ENCODE measurements around the gene BORCS8. TPM values are rescaled to one million over a fixed set of nuclear protein-coding genes. Genes with fewer than 3 reads are reported as not detected.

BORCS8 gene
- total RNA-seq, 1 experiment from 2014 or later = 37.7 TPM

DNA sequence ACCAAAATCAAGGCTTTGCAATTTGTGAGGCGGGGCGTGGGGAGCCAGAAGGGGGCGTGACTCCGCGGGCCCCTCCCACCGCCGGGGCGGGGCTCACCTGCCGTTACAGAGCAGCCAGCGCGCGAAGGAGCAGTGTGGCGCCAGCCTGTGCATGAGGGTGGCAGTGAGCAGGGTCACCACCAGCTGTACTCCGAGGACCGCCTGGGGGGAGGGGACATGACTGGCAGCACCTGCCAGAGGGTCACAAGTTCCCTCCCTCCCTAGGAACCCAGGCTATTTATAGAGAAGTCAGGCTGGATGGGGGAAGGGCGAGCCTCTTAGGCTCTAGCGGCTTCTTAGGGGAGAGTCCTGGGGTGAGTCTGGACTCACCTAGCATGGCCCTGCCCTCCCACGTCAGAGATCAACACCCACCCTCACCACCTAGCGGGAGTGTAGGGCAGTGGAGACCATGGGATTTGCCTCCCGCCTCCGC lies 57.2 kb downstream of the BORCS8 start:
- TF ChIP-seq, protein P1, sequence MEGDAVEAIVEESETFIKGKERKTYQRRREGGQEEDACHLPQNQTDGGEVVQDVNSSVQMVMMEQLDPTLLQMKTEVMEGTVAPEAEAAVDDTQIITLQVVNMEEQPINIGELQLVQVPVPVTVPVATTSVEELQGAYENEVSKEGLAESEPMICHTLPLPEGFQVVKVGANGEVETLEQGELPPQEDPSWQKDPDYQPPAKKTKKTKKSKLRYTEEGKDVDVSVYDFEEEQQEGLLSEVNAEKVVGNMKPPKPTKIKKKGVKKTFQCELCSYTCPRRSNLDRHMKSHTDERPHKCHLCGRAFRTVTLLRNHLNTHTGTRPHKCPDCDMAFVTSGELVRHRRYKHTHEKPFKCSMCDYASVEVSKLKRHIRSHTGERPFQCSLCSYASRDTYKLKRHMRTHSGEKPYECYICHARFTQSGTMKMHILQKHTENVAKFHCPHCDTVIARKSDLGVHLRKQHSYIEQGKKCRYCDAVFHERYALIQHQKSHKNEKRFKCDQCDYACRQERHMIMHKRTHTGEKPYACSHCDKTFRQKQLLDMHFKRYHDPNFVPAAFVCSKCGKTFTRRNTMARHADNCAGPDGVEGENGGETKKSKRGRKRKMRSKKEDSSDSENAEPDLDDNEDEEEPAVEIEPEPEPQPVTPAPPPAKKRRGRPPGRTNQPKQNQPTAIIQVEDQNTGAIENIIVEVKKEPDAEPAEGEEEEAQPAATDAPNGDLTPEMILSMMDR (IDR thresholded peaks at IDR 0.05; ENCODE audit: insufficient read depth in 1 of 2, low read depth in 1 of 2, low read length in 1 of 2, severe bottlenecking in 1 of 2, unreplicated experiment in 1 of 2) = no peak
- H3K9me3 Mint-ChIP-seq (ENCODE audit: unreplicated experiment) = no peaks in the 10 kb centered on the region
- DNase-seq = no peak
- no peaks in the 10 kb centered on the region for H3K27me3 Mint-ChIP-seq (ENCODE audit: insufficient read depth, unreplicated experiment)
- Histone ChIP-seq H3K4me1 (no peaks in the 10 kb centered on the region), H3K36me3 (ENCODE audit: control insufficient read depth, insufficient read depth, low read length) (no peaks in the 10 kb centered on the region), H3K27me3 (replicated peaks; ENCODE audit: control insufficient read depth, insufficient read depth, low read length) (no peaks in the 10 kb centered on the region), H3K4me3 (ENCODE audit: low read depth, low read length) (no peak overlapping the region), H3K9me3 (peaks cover 21% of the 10 kb centered on the region)
- no peaks in the 10 kb centered on the region for H3K4me1 Mint-ChIP-seq (ENCODE audit: low read depth, unreplicated experiment)
- POLR2A ChIA-PET = no interaction called here
- BruUV-seq (replicated peaks) = no TSS peak
- no peak overlapping the region for H3K4me3 Mint-ChIP-seq (ENCODE audit: unreplicated experiment)
- H3K27ac Mint-ChIP-seq (ENCODE audit: unreplicated experiment) = no peak overlapping the region
- CTCF ChIA-PET = no interaction called here
- intact Hi-C loops (cut with micrococcal nuclease; ENCODE audit: unreplicated experiment) = loop anchor here (5.0 kb wide), 1 partner anchor 38 kb away; the partner anchor contains the start of gene MEF2B
- peaks cover 11% of the 10 kb centered on the region for H3K36me3 Mint-ChIP-seq (ENCODE audit: insufficient read depth, unreplicated experiment)

DNA sequence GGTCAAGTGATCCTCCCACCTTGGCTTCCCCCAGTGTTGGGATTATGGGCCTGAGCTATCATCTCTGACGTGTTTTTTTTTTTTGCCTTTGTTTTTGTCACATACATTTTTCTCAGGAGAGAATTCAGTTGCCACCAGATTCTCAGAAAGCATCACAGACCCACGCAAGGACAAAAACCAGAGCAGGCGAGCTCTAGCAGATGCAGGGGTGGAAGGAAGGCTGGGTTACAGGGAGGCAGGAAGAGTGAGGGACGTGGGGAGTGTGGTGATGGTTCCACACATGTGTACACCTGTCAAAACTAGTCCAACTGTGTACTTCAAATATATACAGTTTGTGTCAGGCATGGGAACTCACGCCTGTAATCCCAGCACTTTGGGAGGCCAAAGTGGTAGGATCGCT lies 58.0 kb downstream of the BORCS8 start:
- DNase-seq = no peak
- Histone ChIP-seq H3K9me3 (peaks cover 21% of the 10 kb centered on the region), H3K4me3 (ENCODE audit: low read depth, low read length) (no peak overlapping the region), H3K36me3 (ENCODE audit: control insufficient read depth, insufficient read depth, low read length) (no peaks in the 10 kb centered on the region), H3K4me1 (no peaks in the 10 kb centered on the region), H3K27me3 (replicated peaks; ENCODE audit: control insufficient read depth, insufficient read depth, low read length) (no peaks in the 10 kb centered on the region)
- TF ChIP-seq, protein P1 (IDR thresholded peaks at IDR 0.05; ENCODE audit: insufficient read depth in 1 of 2, low read depth in 1 of 2, low read length in 1 of 2, severe bottlenecking in 1 of 2, unreplicated experiment in 1 of 2) = no peak
- ChIA-PET CTCF (no interaction called here), POLR2A (no interaction called here)
- intact Hi-C loops (cut with micrococcal nuclease; ENCODE audit: unreplicated experiment) = no loop called here
- Mint-ChIP-seq H3K9me3 (ENCODE audit: unreplicated experiment) (no peaks in the 10 kb centered on the region), H3K4me3 (ENCODE audit: unreplicated experiment) (no peak overlapping the region), H3K27me3 (ENCODE audit: insufficient read depth, unreplicated experiment) (no peaks in the 10 kb centered on the region), H3K36me3 (ENCODE audit: insufficient read depth, unreplicated experiment) (peaks cover 11% of the 10 kb centered on the region), H3K27ac (ENCODE audit: unreplicated experiment) (no peak overlapping the region), H3K4me1 (ENCODE audit: low read depth, unreplicated experiment) (no peaks in the 10 kb centered on the region)
- no TSS peak for BruUV-seq (replicated peaks)

DNA sequence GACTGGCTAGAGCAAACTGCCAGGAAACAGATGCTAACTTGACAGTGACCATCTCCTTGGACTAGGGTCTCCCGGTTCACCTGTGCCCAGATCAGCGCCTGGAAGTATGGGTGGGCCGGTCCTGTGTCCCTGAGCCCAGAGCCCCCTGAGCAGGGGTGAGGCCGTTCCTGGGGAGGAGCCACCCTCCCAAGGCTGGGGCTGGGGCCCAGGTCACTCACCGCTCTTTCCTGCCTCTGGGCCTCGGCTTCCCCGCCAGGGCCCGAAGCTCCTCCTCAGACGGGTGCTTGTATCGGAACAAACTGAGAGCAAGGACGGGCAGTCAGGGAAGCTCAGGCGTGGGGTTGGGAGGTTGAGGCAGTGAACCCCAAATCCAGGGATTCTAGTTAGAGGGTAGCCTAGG lies 59.0 kb downstream of the BORCS8 start:
- intact Hi-C loops (cut with micrococcal nuclease; ENCODE audit: unreplicated experiment) = no loop called here
- no peaks in the 10 kb centered on the region for H3K27me3 Mint-ChIP-seq (ENCODE audit: insufficient read depth, unreplicated experiment)
- CTCF ChIA-PET = no interaction called here

More for the DNA sequence above, 59.0 kb downstream of the BORCS8 start:
- Mint-ChIP-seq H3K4me1 (ENCODE audit: low read depth, unreplicated experiment) (no peaks in the 10 kb centered on the region), H3K36me3 (ENCODE audit: insufficient read depth, unreplicated experiment) (peaks cover 8% of the 10 kb centered on the region), H3K9me3 (ENCODE audit: unreplicated experiment) (no peaks in the 10 kb centered on the region), H3K4me3 (ENCODE audit: unreplicated experiment) (no peak overlapping the region), H3K27ac (ENCODE audit: unreplicated experiment) (no peak overlapping the region)
- H3K36me3 ChIP-seq (ENCODE audit: control insufficient read depth, insufficient read depth, low read length) = no peaks in the 10 kb centered on the region
- H3K4me1 ChIP-seq = no peaks in the 10 kb centered on the region
- POLR2A ChIA-PET = interaction anchor here (1.1 kb wide), 1 partner anchor 70 kb away, joined by 3 read pairs; the partner anchor contains the start of gene NR2C2AP
- DNase-seq = no peak
- TF ChIP-seq, protein P1 (IDR thresholded peaks at IDR 0.05; ENCODE audit: insufficient read depth in 1 of 2, low read depth in 1 of 2, low read length in 1 of 2, severe bottlenecking in 1 of 2, unreplicated experiment in 1 of 2) = no peak
- peaks cover 21% of the 10 kb centered on the region for H3K9me3 ChIP-seq
- BruUV-seq (replicated peaks) = no TSS peak
- H3K4me3 ChIP-seq (ENCODE audit: low read depth, low read length) = no peak overlapping the region
- no peaks in the 10 kb centered on the region for H3K27me3 ChIP-seq (replicated peaks; ENCODE audit: control insufficient read depth, insufficient read depth, low read length)
